GM23248 (cell line): ENCODE results near the gene MAD2L2.

ENCODE experiments used
- EZH2 ChIP-seq: fragments of 200-600 bp; sonication (generic); IDR thresholded peaks from 2 replicates; pipeline ENCODE4 v1.6.1; 2018; ENCODE audit warnings: antibody characterized with exemption, mild to moderate bottlenecking; ENCODE audit not compliant: insufficient read depth, poor library complexity, severe bottlenecking
- EZH2phosphoT487 ChIP-seq: fragments of 200-600 bp; sonication (generic); IDR thresholded peaks from 2 replicates; pipeline ENCODE4 v1.6.1; 2018; ENCODE audit warnings: antibody characterized with exemption, moderate library complexity, mild to moderate bottlenecking, low read depth; ENCODE audit not compliant: insufficient read depth

- no peak for TF ChIP-seq EZH2phosphoT487
- TF ChIP-seq EZH2, result no peak
These were observed 478 bp downstream of the MAD2L2 start for GRCh38 chr1:11680270-11681070.
